GM18909 (cell line): ENCODE results near the gene USP3.

Experiments used
- ATAC-seq: cut with Tn5 transposase; IDR thresholded peaks from one replicate; pipeline ENCODE4 v1.9.1; 2021; ENCODE audit warnings: mild to moderate bottlenecking; ENCODE audit not compliant: unreplicated experiment, poor library complexity

USP3 gene

GRCh38 chr15:63535689-63536088 is 31.3 kb downstream of the USP3 start:
- ATAC-seq = no peak

GRCh38 chr15:63538876-63539275 is 34.5 kb downstream of the USP3 start:
- no peak for ATAC-seq

GRCh38 chr15:63539521-63539920 is 35.1 kb downstream of the USP3 start:
- ATAC-seq = no peak

- ATAC-seq = no peak
Observed at GRCh38 chr15:63539998-63540397, 35.6 kb downstream of the USP3 start.

GRCh38 chr15:63540449-63540848 is 36.1 kb downstream of the USP3 start:
- no peak for ATAC-seq

GRCh38 chr15:63544258-63545026 is 40.0 kb downstream of the USP3 start:
- no peak for ATAC-seq

- ATAC-seq = no peak
Observed at GRCh38 chr15:63545520-63545919, 41.1 kb downstream of the USP3 start.

GRCh38 chr15:63551400-63551799 is 47.0 kb downstream of the USP3 start:
- no peak for ATAC-seq

GRCh38 chr15:63553388-63553791 is 49.0 kb downstream of the USP3 start:
- no peak for ATAC-seq

GRCh38 chr15:63554337-63554927 is 50.0 kb downstream of the USP3 start:
- ATAC-seq = no peak

- ATAC-seq = no peak
Observed at GRCh38 chr15:63555507-63555906, 51.1 kb downstream of the USP3 start.

- no peak for ATAC-seq
Observed at GRCh38 chr15:63556246-63556645, 51.9 kb downstream of the USP3 start.

GRCh38 chr15:63556736-63557135 is 52.3 kb downstream of the USP3 start:
- ATAC-seq = no peak

GRCh38 chr15:63559753-63560152 is 55.4 kb downstream of the USP3 start:
- ATAC-seq = no peak

GRCh38 chr15:63560741-63561448 is 56.5 kb downstream of the USP3 start:
- ATAC-seq = no peak

- no peak for ATAC-seq
Observed at GRCh38 chr15:63564093-63564492, 59.7 kb downstream of the USP3 start.

GRCh38 chr15:63565536-63566186 is 61.3 kb downstream of the USP3 start:
- ATAC-seq = no peak

- ATAC-seq = no peak
Observed at GRCh38 chr15:63572749-63573464, 68.5 kb downstream of the USP3 start.

- ATAC-seq = no peak
Observed at GRCh38 chr15:63573533-63573932, 69.1 kb downstream of the USP3 start.

- no peak for ATAC-seq
Observed at GRCh38 chr15:63575312-63575711, 70.9 kb downstream of the USP3 start.
